K562 (cell line): ENCODE data around the gene C1R. TPM values are rescaled to one million over a fixed set of nuclear protein-coding genes. Genes with fewer than 3 reads are reported as not detected.
A peak's percentile ranks its signal among the peaks of the same experiment; 100 is the strongest.

ENCODE experiments used
- ATAC-seq: fragments of 200-7000 bp; cut with Tn5 transposase; 3 replicates; pipeline ENCODE4 v1.9.1; 2020; ENCODE audit warnings: moderate library complexity
- BruUV-seq: library from RNA; stranded (reverse); fragments of 400-500 nt; replicated peaks from 2 replicates; lab custom pipeline; 2021; lab: Mats Ljungman, UMichigan
- CTCF ChIA-PET: fragments of 300-600 bp; formaldehyde crosslinking; extraction: SDS; loops from one replicate; lab custom pipeline; 2021; ENCODE audit warnings: low intra/inter-chr PET ratio; lab: Yijun Ruan, JAX
- POLR2A ChIA-PET: fragments of 300-600, 350-650 bp; sonication (Branson Sonifier 250); formaldehyde crosslinking; extraction: SDS; loops from one replicate; lab custom pipeline; 2021; ENCODE audit warnings: antibody characterized with exemption, inconsistent platforms; lab: Yijun Ruan, JAX
- DNase-seq, 4 experiments: peaks; one replicate each; pipeline versions ENCODE4 v3.0.0 to v3.0.0-alpha.2; 2011 to 2018; ENCODE audit warnings: low spot score in 3 of 4, mixed read lengths in 3 of 4; ENCODE audit errors: extremely low read depth in 1 of 4
- FAIRE-seq: peaks from 2 replicates; lab custom pipeline; 2011; peaks lifted over from hg19 to GRCh38; lab: Jason Lieb, UNC
- H2AFZ ChIP-seq: 2 replicates; pipeline ENCODE4 v1.6.0; 2011; ENCODE audit warnings: low read depth, low read length, control low read depth, inconsistent platforms
- H3K27ac ChIP-seq: fragments of 200-600 bp; 3 replicates; pipeline ENCODE4 v1.8.0; 2011; ENCODE audit warnings: low read depth, mild to moderate bottlenecking, control low read depth, inconsistent platforms, low read length, moderate library complexity, mixed read lengths; ENCODE audit errors: extremely low read depth
- H3K27me3 ChIP-seq, 2 experiments: fragments of 300-600 bp in 1 of 2; 2 replicates in 1 of 2; 3 replicates in 1 of 2; pipeline versions ENCODE4 v1.6.0 to v1.8.0; 2011; ENCODE audit warnings: inconsistent platforms in 2 of 2, low read length in 2 of 2, mild to moderate bottlenecking in 1 of 2, mixed read lengths in 1 of 2, moderate library complexity in 1 of 2; ENCODE audit not compliant: control insufficient read depth in 2 of 2, insufficient read depth in 2 of 2
- H3K36me3 ChIP-seq: fragments of 300-600 bp; 3 replicates; pipeline ENCODE4 v1.8.0; 2011; ENCODE audit warnings: mild to moderate bottlenecking, low read length, inconsistent platforms; ENCODE audit not compliant: control insufficient read depth, insufficient read depth
- H3K4me1 ChIP-seq, 2 experiments: fragments of 200-600 bp in 1 of 2; replicated peaks in 1 of 2; 2 replicates in 1 of 2; 3 replicates in 1 of 2; pipeline versions ENCODE4 v1.5.1 to v1.8.0; 2011; ENCODE audit warnings: inconsistent platforms in 2 of 2, low read length in 2 of 2, mild to moderate bottlenecking in 1 of 2, mixed read lengths in 1 of 2, moderate library complexity in 1 of 2; ENCODE audit not compliant: control insufficient read depth in 2 of 2, insufficient read depth in 2 of 2
- H3K4me2 ChIP-seq: 2 replicates; pipeline ENCODE4 v1.6.1; 2011; ENCODE audit warnings: low read length, control low read depth, inconsistent platforms, mixed read lengths; ENCODE audit not compliant: insufficient read depth
- H3K4me3 ChIP-seq: fragments of 200-600 bp; sonication (generic), shearing (Covaris generic); 2 replicates; pipeline ENCODE4 v1.5.1; 2016; ENCODE audit warnings: control low read depth, inconsistent platforms
- H3K79me2 ChIP-seq: fragments of 200-600 bp; 3 replicates; pipeline ENCODE4 v1.8.0; 2011; ENCODE audit warnings: low read length, inconsistent platforms; ENCODE audit not compliant: control insufficient read depth, insufficient read depth
- H3K9ac ChIP-seq, 2 experiments: 2 replicates each; pipeline versions ENCODE4 v1.6.0 to v1.6.1; 2011; ENCODE audit warnings: low read depth in 2 of 2, low read length in 2 of 2, control low read depth in 1 of 2, inconsistent platforms in 1 of 2, mild to moderate bottlenecking in 1 of 2, mixed read lengths in 1 of 2; ENCODE audit not compliant: insufficient read depth in 1 of 2
- H3K9me1 ChIP-seq: one replicate; pipeline ENCODE4 v1.6.0; 2011; ENCODE audit warnings: inconsistent platforms, mild to moderate bottlenecking, low read length, moderate library complexity; ENCODE audit not compliant: control insufficient read depth, insufficient read depth
- H3K9me3 ChIP-seq: replicated peaks from 2 replicates; pipeline ENCODE4 v1.5.1; 2011; ENCODE audit warnings: low read depth, low read length, inconsistent platforms; ENCODE audit not compliant: control insufficient read depth, insufficient read depth
- H4K20me1 ChIP-seq: replicated peaks from 2 replicates; pipeline ENCODE4 v1.6.1; 2011; ENCODE audit warnings: low read length, inconsistent platforms, mixed read lengths; ENCODE audit not compliant: control insufficient read depth, insufficient read depth
- CBFA2T3 ChIP-seq: fragments of 450-650 bp; IDR thresholded peaks from 2 replicates; pipeline ENCODE4 v1.6.1; 2017
- CBFB ChIP-seq: sonication (generic); formaldehyde crosslinking; IDR thresholded peaks from 2 replicates; pipeline ENCODE4 v1.4.0; 2020; ENCODE audit warnings: mild to moderate bottlenecking, missing genetic modification reagents
- DACH1 ChIP-seq: fragments of 450-650 bp; IDR thresholded peaks from 2 replicates; pipeline ENCODE4 v1.6.1; 2018; ENCODE audit not compliant: partially characterized antibody
- ID3 ChIP-seq, 2 experiments: fragments of 250-450 bp in 1 of 2; fragments of 450-650 bp in 1 of 2; sonication (Bioruptor Pico) in 1 of 2; IDR thresholded peaks; 2 replicates each; pipeline versions ENCODE4 v1.6.1 to v1.8.0; 2016 to 2021; ENCODE audit warnings: mild to moderate bottlenecking in 2 of 2, moderate library complexity in 2 of 2, missing compliant biosample characterization in 1 of 2, missing genetic modification characterization in 1 of 2
- IRF1 ChIP-seq: sonication (generic); formaldehyde crosslinking; IDR thresholded peaks from 2 replicates; pipeline ENCODE4 v1.8.0; 2022; ENCODE audit warnings: missing genetic modification reagents, mild to moderate bottlenecking, borderline replicate concordance
- MAFG ChIP-seq: fragments of 450-650 bp; conservative IDR thresholded peaks from 2 replicates; pipeline ENCODE4 v1.6.1; 2016; ENCODE audit warnings: missing genetic modification characterization, missing compliant biosample characterization
- NBN ChIP-seq: fragments of 450-650 bp; IDR thresholded peaks from 2 replicates; pipeline ENCODE4 v1.6.1; 2016; ENCODE audit warnings: low read depth, mild to moderate bottlenecking
- NR3C1 ChIP-seq: sonication (generic); formaldehyde crosslinking; IDR thresholded peaks from 2 replicates; pipeline ENCODE4 v1.8.1; 2022; ENCODE audit warnings: missing genetic modification reagents
- TAF9B ChIP-seq: fragments of 450-650 bp; IDR thresholded peaks from 2 replicates; pipeline ENCODE4 v1.6.1; 2018; ENCODE audit warnings: mild to moderate bottlenecking; ENCODE audit not compliant: partially characterized antibody
- TCF3 ChIP-seq: sonication (generic); formaldehyde crosslinking; IDR thresholded peaks from 2 replicates; pipeline ENCODE4 v1.4.0; 2020; ENCODE audit warnings: mild to moderate bottlenecking, missing genetic modification reagents
- ZNF324 ChIP-seq: fragments of 250-450 bp; sonication (Bioruptor Pico); IDR thresholded peaks from 2 replicates; pipeline ENCODE4 v1.4.0; 2020; ENCODE audit warnings: mild to moderate bottlenecking
- ZNF696 ChIP-seq: fragments of 250-450 bp; sonication (Bioruptor Pico); conservative IDR thresholded peaks from 2 replicates; pipeline ENCODE4 v1.4.0; 2020; ENCODE audit warnings: mild to moderate bottlenecking, moderate library complexity
- WGBS: fragments of 100-300 bp; shearing (Covaris generic); methylation state at CpG from one replicate; pipeline ENCODE4 v1.1.6; 2016; ENCODE audit warnings: low coverage, mixed read lengths; ENCODE audit not compliant: insufficient coverage; ENCODE audit errors: missing lambda C conversion rate; 5-methylcytosine and 5-hydroxymethylcytosine counted together
- in situ Hi-C: fragments of 300-500 bp; cut with MboI; formaldehyde crosslinking; loops from 4 replicates; pipeline ENCODE4 v1.15.0; 2018; ENCODE audit warnings: inconsistent platforms, mixed read lengths
- intact Hi-C: fragments of 100-400 bp; cut with micrococcal nuclease; formaldehyde crosslinking; loops from 2 replicates; pipeline ENCODE4 v1.14.2; 2022
- polyA plus RNA-seq, 8 experiments: library from polyadenylated mRNA; depleted of rRNA in 4 of 8; stranded (reverse) in 5 of 8; unstranded in 3 of 8; fragments of >200 nt; fragmentation: Nextera tagmentation in 2 of 8; fragmentation: Illumina TruSeq in 1 of 8; extraction: Ambion mirVana in 2 of 8; extraction: Trizol in 1 of 8; gene quantifications; 2 replicates each; pipeline versions ENCODE4 v1.2.1 to v1.2.3, GENCODE V29; 2011 to 2014; ENCODE audit warnings: inconsistent platforms in 1 of 8, missing spikeins in 1 of 8
- total RNA-seq, 7 experiments: library from RNA; depleted of rRNA in 6 of 7; stranded (reverse); fragments of >200 nt in 6 of 7; fragmentation: Illumina TruSeq in 2 of 7; extraction: Trizol in 2 of 7; gene quantifications; 2 replicates each; pipeline versions ENCODE4 v1.2.1 to v1.2.3, GENCODE V29; 2011 to 2021; ENCODE audit warnings: low replicate concordance in 1 of 7

C1R gene
- total and polyA plus RNA-seq, 9 of the 15 experiments (the other 6 are each of a cell fraction or from before 2014, with no cell fraction given): 0.07 to 1.0 (median 0.33) TPM; not detected in 1

GRCh38 chr12:7034464-7034863 lies 57.8 kb downstream of the C1R start:
- H3K4me2 ChIP-seq: no peak overlapping the region
- ChIA-PET POLR2A (no interaction called here), CTCF (no interaction called here)
- no TSS peak for BruUV-seq
- no peaks in the 10 kb centered on the region for H3K79me2 ChIP-seq
- H2AFZ ChIP-seq: no peak overlapping the region
- H3K27ac ChIP-seq: no peak overlapping the region
- FAIRE-seq (no peak), ATAC-seq (no peak), DNase-seq (no peak)
- TF ChIP-seq ID3 (CRISPR knock-in tag; IDR thresholded peaks at IDR 0.05) (no peak), ID3 (tag; IDR thresholded peaks at IDR 0.05) (no peak), NBN (no peak), TCF3 (CRISPR knock-in tag) (peak; percentile 53; the same call in 1 of the 2 replicates), CBFA2T3 (peak; percentile 24)
- no peaks in the 10 kb centered on the region for H3K36me3 ChIP-seq
- no peaks in the 10 kb centered on the region for H3K9me1 ChIP-seq
- no peaks in the 10 kb centered on the region for H3K9me3 ChIP-seq
- H4K20me1 ChIP-seq: no peaks in the 10 kb centered on the region
- no peak overlapping the region for H3K4me3 ChIP-seq
- in situ Hi-C loops (no loop called here), intact Hi-C loops (no loop called here)
- H3K9ac ChIP-seq: no peak overlapping the region
- no peaks in the 10 kb centered on the region for H3K27me3 ChIP-seq
- 67% methylated on average over 1 of the region's 1 CpG for WGBS
- H3K4me1 ChIP-seq: peaks cover 7 to 31% of the 10 kb centered on the region in 2 experiments; a peak in 3 of 5 replicates

GRCh38 chr12:7032990-7033389 lies 59.3 kb downstream of the C1R start:
- ChIA-PET POLR2A (interaction anchor here (0.6 to 1.6 kb wide), 2 partner anchors 89 to 692 kb away, joined by 4 to 5 read pairs; partner anchors contain the start of genes C12orf57 and RNU7-1), CTCF (no interaction called here)
- no peaks in the 10 kb centered on the region for H3K9me3 ChIP-seq
- H3K79me2 ChIP-seq: no peaks in the 10 kb centered on the region
- no peak overlapping the region for H3K9ac ChIP-seq
- H4K20me1 ChIP-seq: no peaks in the 10 kb centered on the region
- DNase-seq: no peak
- no peaks in the 10 kb centered on the region for H3K27me3 ChIP-seq
- H2AFZ ChIP-seq: no peak overlapping the region
- peaks cover 7 to 31% of the 10 kb centered on the region in 2 experiments; a peak in 3 of 5 replicates for H3K4me1 ChIP-seq
- FAIRE-seq: peak; percentile 58
- in situ Hi-C loops: no loop called here
- no TSS peak for BruUV-seq
- H3K36me3 ChIP-seq: no peaks in the 10 kb centered on the region
- no peak overlapping the region for H3K4me3 ChIP-seq
- WGBS: 0% methylated on average over 2 of the region's 2 CpGs
- H3K27ac ChIP-seq: no peak overlapping the region; the same call in 2 of the 3 replicates
- ATAC-seq: no peak; the same call in 2 of the 3 replicates
- intact Hi-C loops: no loop called here
- no peak overlapping the region for H3K4me2 ChIP-seq
- no peaks in the 10 kb centered on the region for H3K9me1 ChIP-seq
- TF ChIP-seq DACH1 (peak; percentile 74), IRF1 (CRISPR knock-in tag) (no peak), NR3C1 (CRISPR knock-in tag) (no peak), TAF9B (peak; percentile 89), ZNF696 (no peak), MAFG (peak; percentile 66), CBFB (CRISPR knock-in tag) (no peak), ZNF324 (no peak)
